ENCODE data around the gene RTF2.

DNA sequence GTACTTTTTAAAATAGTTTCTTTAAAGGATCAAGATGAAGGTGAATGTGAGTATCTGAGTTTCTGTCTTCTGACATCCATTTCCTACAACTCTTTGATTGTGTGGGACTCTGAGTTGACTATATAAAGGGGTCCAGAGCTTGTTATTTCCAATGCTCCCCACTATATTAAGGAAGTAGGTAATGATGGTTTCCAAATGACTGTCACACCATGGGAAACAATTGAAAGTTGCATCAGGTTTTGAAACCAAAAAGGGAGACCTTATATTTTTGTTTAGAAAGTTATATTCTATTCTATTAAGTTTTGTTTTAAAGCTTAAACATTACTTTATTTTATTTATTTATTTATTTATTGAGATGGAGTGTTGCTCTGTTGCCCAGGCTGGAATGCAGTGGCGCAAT is 45.2 kb upstream of the RTF2 start:
- TF ChIP-seq EP300 (conservative IDR thresholded peaks at IDR 0.05; ENCODE audit: poor library complexity, severe bottlenecking) = no peak
- TF ChIP-seq, protein P1, sequence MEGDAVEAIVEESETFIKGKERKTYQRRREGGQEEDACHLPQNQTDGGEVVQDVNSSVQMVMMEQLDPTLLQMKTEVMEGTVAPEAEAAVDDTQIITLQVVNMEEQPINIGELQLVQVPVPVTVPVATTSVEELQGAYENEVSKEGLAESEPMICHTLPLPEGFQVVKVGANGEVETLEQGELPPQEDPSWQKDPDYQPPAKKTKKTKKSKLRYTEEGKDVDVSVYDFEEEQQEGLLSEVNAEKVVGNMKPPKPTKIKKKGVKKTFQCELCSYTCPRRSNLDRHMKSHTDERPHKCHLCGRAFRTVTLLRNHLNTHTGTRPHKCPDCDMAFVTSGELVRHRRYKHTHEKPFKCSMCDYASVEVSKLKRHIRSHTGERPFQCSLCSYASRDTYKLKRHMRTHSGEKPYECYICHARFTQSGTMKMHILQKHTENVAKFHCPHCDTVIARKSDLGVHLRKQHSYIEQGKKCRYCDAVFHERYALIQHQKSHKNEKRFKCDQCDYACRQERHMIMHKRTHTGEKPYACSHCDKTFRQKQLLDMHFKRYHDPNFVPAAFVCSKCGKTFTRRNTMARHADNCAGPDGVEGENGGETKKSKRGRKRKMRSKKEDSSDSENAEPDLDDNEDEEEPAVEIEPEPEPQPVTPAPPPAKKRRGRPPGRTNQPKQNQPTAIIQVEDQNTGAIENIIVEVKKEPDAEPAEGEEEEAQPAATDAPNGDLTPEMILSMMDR (IDR thresholded peaks at IDR 0.05; ENCODE audit: poor library complexity, severe bottlenecking) = no peak
- TF ChIP-seq EZH2 (IDR thresholded peaks at IDR 0.05; ENCODE audit: borderline replicate concordance, insufficient read depth, low read length, poor library complexity, severe bottlenecking) = no peak
- TF ChIP-seq POLR2AphosphoS5 (IDR thresholded peaks at IDR 0.05) = no peak
- no peak for TF ChIP-seq SMC3 (conservative IDR thresholded peaks at IDR 0.05; ENCODE audit: poor library complexity)
